ENCODE measurements around the gene PRKAR1B. TPM values are rescaled to one million over a fixed set of nuclear protein-coding genes. Genes with fewer than 3 reads are reported as not detected.

PRKAR1B gene
- total and polyA plus RNA-seq, 10 of the 15 experiments (the other 5 are each of a cell fraction or from before 2014, with no cell fraction given): 1.4 to 45.6 (median 19.3) TPM

DNA sequence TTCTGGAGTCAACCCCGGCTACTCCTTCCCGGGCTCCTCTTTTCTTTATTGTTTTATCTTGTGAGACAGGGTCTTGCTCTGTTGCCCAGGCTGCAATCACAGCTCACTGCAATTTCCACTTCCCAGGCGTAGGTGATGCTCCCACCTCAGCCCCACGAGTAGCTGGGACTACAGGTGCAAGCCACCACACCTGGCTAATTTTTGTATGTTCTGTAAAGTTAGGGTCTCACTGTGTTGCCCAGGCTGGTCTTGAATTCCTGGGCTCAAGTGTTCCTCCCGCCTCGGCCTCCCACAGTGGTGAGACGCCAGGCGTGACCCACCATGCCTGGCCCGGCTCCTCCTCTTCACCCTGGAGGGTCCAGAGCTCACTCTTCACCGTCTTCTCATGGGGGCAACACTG, 192.1 kb downstream of the PRKAR1B start (continued):
- no peak for TF ChIP-seq SMARCA5 (IDR thresholded peaks at IDR 0.05)

DNA sequence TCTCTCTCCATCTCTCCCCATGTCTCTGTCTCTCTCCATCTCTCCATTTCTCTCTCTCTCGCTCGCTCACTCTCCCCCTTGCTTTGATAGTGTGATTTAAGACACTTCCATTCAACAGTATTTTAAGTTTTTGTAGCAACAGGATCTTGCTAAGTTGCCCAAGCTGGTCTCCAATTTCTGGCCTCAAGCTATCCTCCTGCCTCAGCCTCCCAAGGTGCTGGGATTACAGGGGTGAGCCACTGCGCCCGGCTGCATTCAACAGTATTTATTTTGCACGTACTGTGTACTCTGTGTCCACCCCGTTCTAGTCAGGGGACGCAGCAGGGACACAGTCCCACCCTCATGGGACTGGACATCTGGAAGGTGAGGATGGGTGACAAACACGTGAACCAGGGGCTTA, 193.0 kb downstream of the PRKAR1B start:
- POLR2A ChIA-PET: no interaction called here
- no peak for TF ChIP-seq KLF5 (IDR thresholded peaks at IDR 0.05; ENCODE audit: partially characterized antibody)
- no peak for TF ChIP-seq NFYA (IDR thresholded peaks at IDR 0.05; ENCODE audit: borderline replicate concordance, low read depth, low read length)
- TF ChIP-seq TARDBP (IDR thresholded peaks at IDR 0.05; ENCODE audit: borderline replicate concordance): no peak
- TF ChIP-seq RELA (IDR thresholded peaks at IDR 0.05; ENCODE audit: borderline replicate concordance, partially characterized antibody): no peak
- TF ChIP-seq, protein P1, sequence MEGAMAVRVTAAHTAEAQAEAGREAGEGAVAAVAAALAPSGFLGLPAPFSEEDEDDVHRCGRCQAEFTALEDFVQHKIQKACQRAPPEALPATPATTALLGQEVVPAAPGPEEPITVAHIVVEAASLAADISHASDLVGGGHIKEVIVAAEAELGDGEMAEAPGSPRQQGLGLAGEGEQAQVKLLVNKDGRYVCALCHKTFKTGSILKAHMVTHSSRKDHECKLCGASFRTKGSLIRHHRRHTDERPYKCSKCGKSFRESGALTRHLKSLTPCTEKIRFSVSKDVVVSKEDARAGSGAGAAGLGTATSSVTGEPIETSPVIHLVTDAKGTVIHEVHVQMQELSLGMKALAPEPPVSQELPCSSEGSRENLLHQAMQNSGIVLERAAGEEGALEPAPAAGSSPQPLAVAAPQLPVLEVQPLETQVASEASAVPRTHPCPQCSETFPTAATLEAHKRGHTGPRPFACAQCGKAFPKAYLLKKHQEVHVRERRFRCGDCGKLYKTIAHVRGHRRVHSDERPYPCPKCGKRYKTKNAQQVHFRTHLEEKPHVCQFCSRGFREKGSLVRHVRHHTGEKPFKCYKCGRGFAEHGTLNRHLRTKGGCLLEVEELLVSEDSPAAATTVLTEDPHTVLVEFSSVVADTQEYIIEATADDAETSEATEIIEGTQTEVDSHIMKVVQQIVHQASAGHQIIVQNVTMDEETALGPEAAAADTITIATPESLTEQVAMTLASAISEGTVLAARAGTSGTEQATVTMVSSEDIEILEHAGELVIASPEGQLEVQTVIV (IDR thresholded peaks at IDR 0.05; ENCODE audit: borderline replicate concordance, partially characterized antibody): no peak
- TF ChIP-seq, protein P2, sequence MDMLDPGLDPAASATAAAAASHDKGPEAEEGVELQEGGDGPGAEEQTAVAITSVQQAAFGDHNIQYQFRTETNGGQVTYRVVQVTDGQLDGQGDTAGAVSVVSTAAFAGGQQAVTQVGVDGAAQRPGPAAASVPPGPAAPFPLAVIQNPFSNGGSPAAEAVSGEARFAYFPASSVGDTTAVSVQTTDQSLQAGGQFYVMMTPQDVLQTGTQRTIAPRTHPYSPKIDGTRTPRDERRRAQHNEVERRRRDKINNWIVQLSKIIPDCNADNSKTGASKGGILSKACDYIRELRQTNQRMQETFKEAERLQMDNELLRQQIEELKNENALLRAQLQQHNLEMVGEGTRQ (IDR thresholded peaks at IDR 0.05; ENCODE audit: borderline replicate concordance, low read depth, low read length): no peak
- TF ChIP-seq SP1 (IDR thresholded peaks at IDR 0.05; ENCODE audit: low read depth, low read length): no peak
- TF ChIP-seq, protein P3, sequence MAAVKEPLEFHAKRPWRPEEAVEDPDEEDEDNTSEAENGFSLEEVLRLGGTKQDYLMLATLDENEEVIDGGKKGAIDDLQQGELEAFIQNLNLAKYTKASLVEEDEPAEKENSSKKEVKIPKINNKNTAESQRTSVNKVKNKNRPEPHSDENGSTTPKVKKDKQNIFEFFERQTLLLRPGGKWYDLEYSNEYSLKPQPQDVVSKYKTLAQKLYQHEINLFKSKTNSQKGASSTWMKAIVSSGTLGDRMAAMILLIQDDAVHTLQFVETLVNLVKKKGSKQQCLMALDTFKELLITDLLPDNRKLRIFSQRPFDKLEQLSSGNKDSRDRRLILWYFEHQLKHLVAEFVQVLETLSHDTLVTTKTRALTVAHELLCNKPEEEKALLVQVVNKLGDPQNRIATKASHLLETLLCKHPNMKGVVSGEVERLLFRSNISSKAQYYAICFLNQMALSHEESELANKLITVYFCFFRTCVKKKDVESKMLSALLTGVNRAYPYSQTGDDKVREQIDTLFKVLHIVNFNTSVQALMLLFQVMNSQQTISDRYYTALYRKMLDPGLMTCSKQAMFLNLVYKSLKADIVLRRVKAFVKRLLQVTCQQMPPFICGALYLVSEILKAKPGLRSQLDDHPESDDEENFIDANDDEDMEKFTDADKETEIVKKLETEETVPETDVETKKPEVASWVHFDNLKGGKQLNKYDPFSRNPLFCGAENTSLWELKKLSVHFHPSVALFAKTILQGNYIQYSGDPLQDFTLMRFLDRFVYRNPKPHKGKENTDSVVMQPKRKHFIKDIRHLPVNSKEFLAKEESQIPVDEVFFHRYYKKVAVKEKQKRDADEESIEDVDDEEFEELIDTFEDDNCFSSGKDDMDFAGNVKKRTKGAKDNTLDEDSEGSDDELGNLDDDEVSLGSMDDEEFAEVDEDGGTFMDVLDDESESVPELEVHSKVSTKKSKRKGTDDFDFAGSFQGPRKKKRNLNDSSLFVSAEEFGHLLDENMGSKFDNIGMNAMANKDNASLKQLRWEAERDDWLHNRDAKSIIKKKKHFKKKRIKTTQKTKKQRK (IDR thresholded peaks at IDR 0.05; ENCODE audit: low read depth, low read length): no peak
- TF ChIP-seq CREM (IDR thresholded peaks at IDR 0.05; ENCODE audit: low read depth): no peak
- Histone ChIP-seq H3K9ac (ENCODE audit: control insufficient read depth, insufficient read depth, low read length) (no peak overlapping the region), H3K9me3 (replicated peaks; ENCODE audit: control insufficient read depth, insufficient read depth, low read length) (no peaks in the 10 kb centered on the region; the same call in 2 of the 3 replicates), H3K79me2 (ENCODE audit: control insufficient read depth, insufficient read depth, low read length) (no peaks in the 10 kb centered on the region), H3K4me1 (ENCODE audit: control insufficient read depth, insufficient read depth, low read length) (peaks cover 8% of the 10 kb centered on the region), H3K36me3 (ENCODE audit: control insufficient read depth in 2 of 2, insufficient read depth in 2 of 2, low read length in 1 of 2) (no peaks in the 10 kb centered on the region), H2AFZ (ENCODE audit: control insufficient read depth, low read depth, low read length) (no peak overlapping the region), H3K27me3 (replicated peaks in 1 of 2; ENCODE audit: control insufficient read depth in 2 of 2, insufficient read depth in 2 of 2, low read length in 1 of 2) (no peaks in the 10 kb centered on the region), H3K27ac (ENCODE audit: control insufficient read depth, insufficient read depth) (no peak overlapping the region), H4K20me1 (ENCODE audit: control insufficient read depth, insufficient read depth) (no peaks in the 10 kb centered on the region), H3K4me3 (no peak overlapping the region), H3K4me2 (ENCODE audit: control insufficient read depth, insufficient read depth) (no peak overlapping the region)
- no peak for FAIRE-seq
- no peak for ATAC-seq
- intact Hi-C loops (cut with micrococcal nuclease; ENCODE audit: unreplicated experiment) (no loop called here), in situ Hi-C loops (cut with MboI) (no loop called here)
- no TSS peak for BruUV-seq (replicated peaks)
- 60% methylated on average over 8 of the region's 8 CpGs for WGBS (ENCODE audit: insufficient coverage, insufficient replicate concordance, low lambda C conversion rate, missing lambda C conversion rate)
- SMC1A ChIA-PET (ENCODE audit: uncharacterized antibody, unreplicated experiment): no interaction called here
- DNase-seq (ENCODE audit: low read depth, low spot score): no peak
- CTCF ChIA-PET: no interaction called here
- RAD21 ChIA-PET (ENCODE audit: unreplicated experiment): no interaction called here

Data from GM12878 (cell line).